ENCODE results near the gene IHH. TPM values are rescaled to one million over a fixed set of nuclear protein-coding genes. Genes with fewer than 3 reads are reported as not detected.

IHH gene
- total and polyA plus RNA-seq, 2 of the 8 experiments (the other 6 are each of a cell fraction or from before 2014, with no cell fraction given): 0.03 TPM; not detected in 1

DNA sequence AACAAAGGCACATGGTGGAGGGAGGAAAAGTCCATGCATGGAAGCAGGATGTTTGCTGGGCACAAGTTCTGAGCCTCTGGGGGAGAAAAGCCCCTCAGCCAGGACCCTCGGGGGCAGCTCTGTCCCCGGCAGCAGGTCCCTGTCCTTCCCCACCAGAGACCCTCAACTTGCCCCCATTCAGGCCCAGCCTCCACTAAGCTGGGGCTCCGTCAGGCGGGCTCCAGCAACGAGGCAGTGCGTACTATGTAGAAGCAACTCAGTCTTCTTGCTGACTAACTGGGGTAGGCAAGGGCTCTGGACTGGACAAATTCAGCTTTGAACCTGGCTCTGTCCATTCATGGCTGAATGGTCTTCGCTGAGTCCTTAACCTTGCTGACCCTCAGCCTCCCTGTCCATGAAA lies 42.4 kb downstream of the IHH start (continued):
- TF ChIP-seq POLR2AphosphoS5 (IDR thresholded peaks at IDR 0.05; ENCODE audit: low read depth, low read length) (no peak), SUZ12 (IDR thresholded peaks at IDR 0.05; ENCODE audit: low read length) (no peak), CHD7 (IDR thresholded peaks at IDR 0.05; ENCODE audit: insufficient replicate concordance, low read length) (no peak), SRF (IDR thresholded peaks at IDR 0.05; ENCODE audit: low read depth, low read length) (no peak)

Measured in H1 (cell line).